Endothelial cell of umbilical vein (primary cell): Measurements from ENCODE around the gene LRRC7. TPM values are rescaled to one million over a fixed set of nuclear protein-coding genes. Genes with fewer than 3 reads are reported as not detected.

Source experiments
- BruUV-seq: library from RNA; stranded (reverse); fragments of 400-500 nt; replicated peaks from 2 replicates; lab custom pipeline; 2021; lab: Mats Ljungman, UMichigan
- CTCF ChIA-PET: fragments of 300-600, 350-600 bp; sonication (Branson Sonifier 250); formaldehyde crosslinking; loops from one replicate; lab custom pipeline; 2021; ENCODE audit warnings: antibody characterized with exemption, inconsistent platforms; lab: Charles Lee
- POLR2A ChIA-PET: fragments of 300-600, 350-600 bp; sonication (Branson Sonifier 250); formaldehyde crosslinking; loops from one replicate; lab custom pipeline; 2021; ENCODE audit warnings: antibody characterized with exemption, inconsistent platforms; lab: Charles Lee
- DNase-seq: peaks from one replicate; pipeline ENCODE4 v3.0.0-alpha.2; 2011; ENCODE audit warnings: low read depth, low spot score
- FAIRE-seq: peaks from 2 replicates; lab custom pipeline; 2011; peaks lifted over from hg19 to GRCh38; lab: Jason Lieb, UNC
- H2AFZ ChIP-seq: 2 replicates; pipeline ENCODE4 v1.6.0; 2012; ENCODE audit warnings: low read depth, low read length, control low read depth, inconsistent platforms
- H3K27ac ChIP-seq: 2 replicates; pipeline ENCODE4 v1.5.1; 2011; ENCODE audit warnings: low read depth, mild to moderate bottlenecking, control low read depth, low read length, moderate library complexity; ENCODE audit not compliant: insufficient read depth
- H3K27me3 ChIP-seq, 2 experiments: 2 replicates each; pipeline versions ENCODE4 v1.6.0 to v1.6.1; 2011; ENCODE audit warnings: low read length in 2 of 2, mixed read lengths in 1 of 2; ENCODE audit not compliant: control insufficient read depth in 2 of 2, insufficient read depth in 2 of 2
- H3K36me3 ChIP-seq, 2 experiments: 2 replicates in 1 of 2; 3 replicates in 1 of 2; pipeline ENCODE4 v1.5.1; 2011; ENCODE audit warnings: low read length in 2 of 2, mild to moderate bottlenecking in 1 of 2, moderate library complexity in 1 of 2; ENCODE audit not compliant: control insufficient read depth in 2 of 2, insufficient read depth in 2 of 2; ENCODE audit errors: extremely low read depth in 1 of 2
- H3K4me1 ChIP-seq: 3 replicates; pipeline ENCODE4 v1.5.1; 2011; ENCODE audit warnings: mild to moderate bottlenecking, low read length; ENCODE audit not compliant: control insufficient read depth, insufficient read depth; ENCODE audit errors: extremely low read depth
- H3K4me2 ChIP-seq: 2 replicates; pipeline ENCODE4 v1.6.1; 2011; ENCODE audit warnings: low read length, control low read depth, mixed read lengths; ENCODE audit not compliant: insufficient read depth
- H3K4me3 ChIP-seq, 3 experiments: fragments of 200-600 bp in 1 of 3; sonication (generic), shearing (Covaris generic) in 1 of 3; replicated peaks in 1 of 3; 2 replicates each; pipeline ENCODE4 v1.5.1; 2011 to 2016; ENCODE audit warnings: control low read depth in 3 of 3, low read length in 3 of 3, mild to moderate bottlenecking in 2 of 3, inconsistent platforms in 1 of 3, low read depth in 1 of 3, moderate library complexity in 1 of 3; ENCODE audit not compliant: insufficient read depth in 1 of 3
- H3K79me2 ChIP-seq: 2 replicates; pipeline ENCODE4 v1.6.0; 2012; ENCODE audit warnings: low read length, inconsistent platforms; ENCODE audit not compliant: control insufficient read depth, insufficient read depth
- H3K9ac ChIP-seq: replicated peaks from 2 replicates; pipeline ENCODE3; 2011; ENCODE audit warnings: low read length, control low read depth; ENCODE audit not compliant: insufficient read depth; ENCODE audit errors: extremely low read depth
- H3K9me1 ChIP-seq: replicated peaks from 3 replicates; pipeline ENCODE4 v1.6.0; 2011; ENCODE audit warnings: mild to moderate bottlenecking, low read length; ENCODE audit not compliant: control insufficient read depth, insufficient read depth; ENCODE audit errors: extremely low read depth
- H3K9me3 ChIP-seq: replicated peaks from 2 replicates; pipeline ENCODE4 v1.5.1; 2012; ENCODE audit warnings: low read length, inconsistent platforms; ENCODE audit not compliant: control insufficient read depth, insufficient read depth
- H4K20me1 ChIP-seq: replicated peaks from 2 replicates; pipeline ENCODE3; 2011; ENCODE audit warnings: mild to moderate bottlenecking, low read length; ENCODE audit not compliant: control insufficient read depth, insufficient read depth; ENCODE audit errors: extremely low read depth
- CTCF ChIP-seq, 2 donors: IDR thresholded peaks; 1 replicate in 1 of 2; 2 replicates in 1 of 2; pipeline ENCODE4 v1.5.1; 2011; ENCODE audit warnings: low read length in 2 of 2, mild to moderate bottlenecking in 2 of 2, moderate library complexity in 2 of 2, control low read depth in 1 of 2, inconsistent platforms in 1 of 2, low read depth in 1 of 2; ENCODE audit not compliant: insufficient read depth in 1 of 2; ENCODE audit errors: extremely low read depth in 1 of 2
- EZH2 ChIP-seq: IDR thresholded peaks from 2 replicates; pipeline ENCODE4 v1.6.1; 2012; ENCODE audit warnings: borderline replicate concordance, low read depth, mild to moderate bottlenecking, moderate library complexity, low read length, inconsistent platforms; ENCODE audit not compliant: severe bottlenecking
- FOS ChIP-seq: IDR thresholded peaks from 2 replicates; pipeline ENCODE4 v1.6.1; 2011; ENCODE audit warnings: mild to moderate bottlenecking, low read length, moderate library complexity, borderline replicate concordance; ENCODE audit not compliant: insufficient read depth
- GATA2 ChIP-seq: IDR thresholded peaks from 2 replicates; pipeline ENCODE4 v1.7.0; 2011; ENCODE audit warnings: low read depth, mild to moderate bottlenecking, moderate library complexity, mixed read lengths, low read length; ENCODE audit not compliant: insufficient read length, insufficient read depth
- MYC ChIP-seq: IDR thresholded peaks from one replicate; pipeline ENCODE4 v1.6.1; 2011; ENCODE audit warnings: mild to moderate bottlenecking, low read depth, low read length
- POLR2AphosphoS5 ChIP-seq: IDR thresholded peaks from 2 replicates; pipeline ENCODE4 v1.6.1; 2012; ENCODE audit warnings: low read depth, mild to moderate bottlenecking, control low read depth, low read length, moderate library complexity; ENCODE audit not compliant: insufficient read depth
- dilution Hi-C: fragments of 300-500 bp; cut with MboI; formaldehyde crosslinking; loops from one replicate; pipeline ENCODE4 v1.15.0; 2019; ENCODE audit warnings: low sequenced_read_pairs; ENCODE audit not compliant: extremely low pct_ligation_motif_present
- intact Hi-C: fragments of 100-400 bp; cut with micrococcal nuclease; formaldehyde crosslinking; loops from one replicate; pipeline ENCODE4 v1.10.0; 2022
- polyA plus RNA-seq, 4 experiments: library from polyadenylated mRNA; depleted of rRNA in 3 of 4; stranded (reverse) in 3 of 4; unstranded in 1 of 4; fragments of >200 nt; gene quantifications; 2 replicates each; pipeline versions ENCODE4 v1.2.1 to v1.2.3, GENCODE V29; 2011 to 2012; ENCODE audit warnings: missing spikeins in 1 of 4
- total RNA-seq: library from RNA; stranded (reverse); gene quantifications from 2 replicates; pipeline ENCODE4 v1.2.3, GENCODE V29; 2021
- TF ChIP-seq, protein P1 (sequence below): IDR thresholded peaks from 2 replicates; pipeline ENCODE4 v1.6.1; 2011; ENCODE audit not compliant: insufficient read depth, insufficient read length

LRRC7 gene
- total and polyA plus RNA-seq, 2 donors (not counting 3 experiments of a cell fraction or from before 2014, with no cell fraction given): 0.11 to 0.58 TPM

- peak; percentile 24 for TF ChIP-seq GATA2
- TF ChIP-seq POLR2AphosphoS5: no peak
- no peaks in the 10 kb centered on the region for H3K36me3 ChIP-seq
- ChIA-PET CTCF (no interaction called here), POLR2A (no interaction called here)
- H3K4me3 ChIP-seq: no peak overlapping the region
- no peaks in the 10 kb centered on the region for H3K79me2 ChIP-seq
- no peak overlapping the region for H3K4me2 ChIP-seq
- H3K9me3 ChIP-seq: no peaks in the 10 kb centered on the region
- no peak overlapping the region for H2AFZ ChIP-seq
- no peak for DNase-seq
- FAIRE-seq: no peak
- H3K9me1 ChIP-seq: no peaks in the 10 kb centered on the region
- no peak overlapping the region for H3K9ac ChIP-seq
- H3K27me3 ChIP-seq: no peaks in the 10 kb centered on the region
- dilution Hi-C loops: no loop called here
- no peaks in the 10 kb centered on the region for H4K20me1 ChIP-seq
- intact Hi-C loops: no loop called here
- no peak overlapping the region for H3K27ac ChIP-seq
- BruUV-seq: no TSS peak
- no peaks in the 10 kb centered on the region for H3K4me1 ChIP-seq
Observed at GRCh38 chr1:69929308-69930057, 361.8 kb downstream of the LRRC7 start.

DNA sequence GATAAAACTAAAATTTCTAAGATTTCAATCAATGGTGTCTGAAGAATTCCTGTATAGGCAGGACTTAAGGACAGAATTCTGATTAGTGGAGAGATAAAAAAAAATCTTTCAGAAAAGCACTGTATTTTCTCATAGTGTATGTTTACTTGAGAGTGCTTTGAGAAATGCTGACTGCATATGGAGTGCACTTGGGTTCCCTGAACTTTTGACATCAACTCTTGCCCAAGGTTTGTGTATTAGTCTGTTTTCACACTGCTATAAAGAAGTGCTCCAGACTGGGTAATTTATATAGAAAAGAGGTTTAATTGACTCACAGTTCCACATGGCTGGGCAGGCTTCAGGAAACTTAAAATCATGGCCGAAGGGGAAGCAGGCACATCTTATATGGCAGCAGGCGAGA lies 362.7 kb downstream of the LRRC7 start:
- Histone ChIP-seq H4K20me1 (no peaks in the 10 kb centered on the region), H3K27me3 (no peaks in the 10 kb centered on the region), H3K4me1 (no peaks in the 10 kb centered on the region), H3K27ac (no peak overlapping the region), H3K9me1 (no peaks in the 10 kb centered on the region), H3K9me3 (no peaks in the 10 kb centered on the region), H3K36me3 (no peaks in the 10 kb centered on the region), H3K4me2 (no peak overlapping the region), H3K79me2 (no peaks in the 10 kb centered on the region), H3K9ac (no peak overlapping the region), H2AFZ (no peak overlapping the region), H3K4me3 (no peak overlapping the region)
- ChIA-PET CTCF (no interaction called here), POLR2A (no interaction called here)
- dilution Hi-C loops: no loop called here
- intact Hi-C loops: no loop called here
- DNase-seq: no peak
- TF ChIP-seq POLR2AphosphoS5: no peak
- TF ChIP-seq FOS: no peak
- no peak for TF ChIP-seq CTCF (IDR thresholded peaks at IDR 0.05; ENCODE audit: extremely low read depth in 1 of 2, insufficient read depth in 1 of 2, low read depth in 1 of 2, low read length in 2 of 2)
- TF ChIP-seq, protein P1, sequence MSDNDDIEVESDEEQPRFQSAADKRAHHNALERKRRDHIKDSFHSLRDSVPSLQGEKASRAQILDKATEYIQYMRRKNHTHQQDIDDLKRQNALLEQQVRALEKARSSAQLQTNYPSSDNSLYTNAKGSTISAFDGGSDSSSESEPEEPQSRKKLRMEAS: no peak
- no peak for TF ChIP-seq EZH2
- no peak for TF ChIP-seq MYC
- FAIRE-seq: no peak
- no TSS peak for BruUV-seq
